ENCODE measurements around the gene DGKB. TPM values are rescaled to one million over a fixed set of nuclear protein-coding genes. Genes with fewer than 3 reads are reported as not detected.

Gene DGKB
- total and polyA plus RNA-seq, 2 donors from 2014 or later: 0.26 to 1.5 TPM

DNA sequence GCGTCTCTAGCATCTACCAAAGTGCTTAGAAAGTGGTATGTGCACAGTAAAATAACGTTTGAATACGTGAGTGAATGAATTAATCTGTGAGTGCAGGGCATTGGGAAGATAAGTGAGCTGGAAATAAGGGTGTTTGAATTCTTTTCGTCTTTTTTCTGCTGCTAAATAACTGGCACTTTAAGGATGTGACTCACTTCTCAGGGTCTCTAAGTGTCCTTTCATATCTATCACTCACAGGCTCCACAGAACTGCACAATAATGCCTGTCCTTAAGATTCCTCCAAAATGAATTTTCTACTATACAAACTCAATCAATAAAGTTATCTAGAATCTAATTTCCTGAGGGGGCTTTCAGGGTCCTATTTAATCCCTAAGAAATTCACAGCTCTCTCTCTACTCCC lies 3.2 kb upstream of the DGKB start:
- TF ChIP-seq, protein P1, sequence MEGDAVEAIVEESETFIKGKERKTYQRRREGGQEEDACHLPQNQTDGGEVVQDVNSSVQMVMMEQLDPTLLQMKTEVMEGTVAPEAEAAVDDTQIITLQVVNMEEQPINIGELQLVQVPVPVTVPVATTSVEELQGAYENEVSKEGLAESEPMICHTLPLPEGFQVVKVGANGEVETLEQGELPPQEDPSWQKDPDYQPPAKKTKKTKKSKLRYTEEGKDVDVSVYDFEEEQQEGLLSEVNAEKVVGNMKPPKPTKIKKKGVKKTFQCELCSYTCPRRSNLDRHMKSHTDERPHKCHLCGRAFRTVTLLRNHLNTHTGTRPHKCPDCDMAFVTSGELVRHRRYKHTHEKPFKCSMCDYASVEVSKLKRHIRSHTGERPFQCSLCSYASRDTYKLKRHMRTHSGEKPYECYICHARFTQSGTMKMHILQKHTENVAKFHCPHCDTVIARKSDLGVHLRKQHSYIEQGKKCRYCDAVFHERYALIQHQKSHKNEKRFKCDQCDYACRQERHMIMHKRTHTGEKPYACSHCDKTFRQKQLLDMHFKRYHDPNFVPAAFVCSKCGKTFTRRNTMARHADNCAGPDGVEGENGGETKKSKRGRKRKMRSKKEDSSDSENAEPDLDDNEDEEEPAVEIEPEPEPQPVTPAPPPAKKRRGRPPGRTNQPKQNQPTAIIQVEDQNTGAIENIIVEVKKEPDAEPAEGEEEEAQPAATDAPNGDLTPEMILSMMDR (IDR thresholded peaks at IDR 0.05; ENCODE audit: borderline replicate concordance, extremely low read depth, insufficient read depth): no peak
- H3K4me3 ChIP-seq (ENCODE audit: low read length in 3 of 3): no peak overlapping the region
- no peaks in the 10 kb centered on the region for H3K9me3 ChIP-seq (ENCODE audit: control insufficient read depth in 2 of 3, insufficient read depth in 1 of 3, low read length in 3 of 3)
- no peaks in the 10 kb centered on the region for H3K36me3 ChIP-seq (ENCODE audit: control insufficient read depth in 2 of 3, insufficient read depth in 3 of 3, low read length in 3 of 3)
- no peak overlapping the region for H3K9ac ChIP-seq (ENCODE audit: low read length in 3 of 3)
- no peaks in the 10 kb centered on the region for H3K27me3 ChIP-seq (ENCODE audit: control insufficient read depth, insufficient read depth, low read length)
- intact Hi-C loops (cut with DNase I): no loop called here
- peaks cover 0 to 2% (median 0%) of the 10 kb centered on the region in 3 donors for H3K4me1 ChIP-seq (ENCODE audit: control insufficient read depth in 2 of 3, insufficient read depth in 2 of 3, low read depth in 1 of 3, low read length in 3 of 3)
- no peak overlapping the region for H3K27ac ChIP-seq (ENCODE audit: low read depth in 2 of 2, low read length in 2 of 2)
- FAIRE-seq (no peak), DNase-seq (no peak)

DNA sequence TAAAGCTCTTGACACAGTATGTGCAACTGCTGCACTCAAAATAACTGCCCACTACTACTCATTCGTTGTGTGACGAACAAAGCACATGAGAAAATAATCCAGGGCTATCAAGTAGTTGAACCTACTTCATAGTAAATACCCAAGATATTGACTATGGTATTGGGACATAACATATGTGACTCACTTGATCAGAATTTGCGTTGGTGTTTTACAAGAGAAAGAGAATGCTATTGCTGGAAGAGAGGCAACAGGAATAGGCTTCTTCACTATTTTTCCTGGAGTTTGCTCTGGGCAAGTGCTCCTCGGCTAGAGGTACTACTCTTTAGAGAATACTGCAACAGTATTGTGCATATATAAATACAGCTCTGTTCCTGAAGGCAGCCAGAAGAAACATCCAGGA lies 2.5 kb downstream of the DGKB start:
- no peaks in the 10 kb centered on the region for H3K27me3 ChIP-seq (ENCODE audit: control insufficient read depth, insufficient read depth, low read length)
- H3K4me1 ChIP-seq (ENCODE audit: control insufficient read depth in 2 of 3, insufficient read depth in 2 of 3, low read depth in 1 of 3, low read length in 3 of 3): peaks cover 0 to 2% (median 0%) of the 10 kb centered on the region in 3 donors
- no peaks in the 10 kb centered on the region for H3K36me3 ChIP-seq (ENCODE audit: control insufficient read depth in 2 of 3, insufficient read depth in 3 of 3, low read length in 3 of 3)
- no peak for DNase-seq
- H3K27ac ChIP-seq (ENCODE audit: low read depth in 2 of 2, low read length in 2 of 2): no peak overlapping the region
- intact Hi-C loops (cut with DNase I): no loop called here
- H3K4me3 ChIP-seq (ENCODE audit: low read length in 3 of 3): no peak overlapping the region
- H3K9ac ChIP-seq (ENCODE audit: low read length in 3 of 3): no peak overlapping the region
- no peaks in the 10 kb centered on the region for H3K9me3 ChIP-seq (ENCODE audit: control insufficient read depth in 2 of 3, insufficient read depth in 1 of 3, low read length in 3 of 3)
- FAIRE-seq: no peak
- TF ChIP-seq, protein P1 (IDR thresholded peaks at IDR 0.05; ENCODE audit: borderline replicate concordance, extremely low read depth, insufficient read depth): no peak

DNA sequence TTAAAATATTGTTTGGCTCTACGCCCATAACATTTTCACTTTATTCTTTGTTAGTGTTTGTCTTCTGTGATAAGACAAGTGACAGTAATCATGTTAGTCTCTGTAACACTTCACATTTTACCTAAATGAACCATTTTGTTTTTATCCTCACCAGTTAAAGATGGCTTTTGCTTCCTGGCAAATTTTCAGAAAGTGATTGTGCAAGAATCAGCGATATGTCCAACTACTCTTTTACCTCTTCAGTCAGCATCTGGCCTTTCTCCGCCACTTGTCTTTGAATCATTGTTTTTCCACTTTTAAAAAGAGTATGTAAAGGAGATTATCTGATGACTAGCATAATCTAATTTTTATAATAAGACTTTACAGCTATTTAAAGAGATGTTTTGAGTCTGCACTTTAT lies 3.5 kb downstream of the DGKB start:
- TF ChIP-seq, protein P1 (IDR thresholded peaks at IDR 0.05; ENCODE audit: borderline replicate concordance, extremely low read depth, insufficient read depth): no peak
- no peak overlapping the region for H3K27ac ChIP-seq (ENCODE audit: low read depth in 2 of 2, low read length in 2 of 2)
- no peak overlapping the region for H3K4me3 ChIP-seq (ENCODE audit: low read length in 3 of 3)
- no peaks in the 10 kb centered on the region for H3K9me3 ChIP-seq (ENCODE audit: control insufficient read depth in 2 of 3, insufficient read depth in 1 of 3, low read length in 3 of 3)
- H3K9ac ChIP-seq (ENCODE audit: low read length in 3 of 3): no peak overlapping the region
- H3K27me3 ChIP-seq (ENCODE audit: control insufficient read depth, insufficient read depth, low read length): no peaks in the 10 kb centered on the region
- FAIRE-seq: no peak
- intact Hi-C loops (cut with DNase I): no loop called here
- DNase-seq: no peak
- no peaks in the 10 kb centered on the region for H3K36me3 ChIP-seq (ENCODE audit: control insufficient read depth in 2 of 3, insufficient read depth in 3 of 3, low read length in 3 of 3)
- H3K4me1 ChIP-seq (ENCODE audit: control insufficient read depth in 2 of 3, insufficient read depth in 2 of 3, low read depth in 1 of 3, low read length in 3 of 3): peaks cover 0 to 2% (median 0%) of the 10 kb centered on the region in 3 donors

GRCh38 chr7:14896461-14896860 lies 6.1 kb downstream of the DGKB start:
- Histone ChIP-seq H3K27ac (ENCODE audit: low read depth in 2 of 2, low read length in 2 of 2) (no peak overlapping the region), H3K27me3 (ENCODE audit: control insufficient read depth, insufficient read depth, low read length) (no peaks in the 10 kb centered on the region), H3K4me1 (ENCODE audit: control insufficient read depth in 2 of 3, insufficient read depth in 2 of 3, low read depth in 1 of 3, low read length in 3 of 3) (no peaks in the 10 kb centered on the region), H3K9ac (ENCODE audit: low read length in 3 of 3) (no peak overlapping the region), H3K36me3 (ENCODE audit: control insufficient read depth in 2 of 3, insufficient read depth in 3 of 3, low read length in 3 of 3) (no peaks in the 10 kb centered on the region), H3K4me3 (ENCODE audit: low read length in 3 of 3) (no peak overlapping the region), H3K9me3 (ENCODE audit: control insufficient read depth in 2 of 3, insufficient read depth in 1 of 3, low read length in 3 of 3) (no peaks in the 10 kb centered on the region)
- intact Hi-C loops (cut with DNase I): no loop called here
- DNase-seq: no peak
- peak; percentile 69 for FAIRE-seq
- TF ChIP-seq, protein P1 (IDR thresholded peaks at IDR 0.05; ENCODE audit: borderline replicate concordance, extremely low read depth, insufficient read depth): no peak

All from kidney (tissue), 14 donors.